GM21447 (cell line): ENCODE measurements around the gene LRRC25.

Experiments used
- ATAC-seq: cut with Tn5 transposase; IDR thresholded peaks from one replicate; pipeline ENCODE4 v1.9.1; 2021; ENCODE audit not compliant: unreplicated experiment

LRRC25 gene

GRCh38 chr19:18397242-18398202 is at the start of gene LRRC25:
Gene LRRC25 (minus strand): TSS chr19:18397622. CDS start chr19:18396963, 659 bp downstream.
- no peak for ATAC-seq

GRCh38 chr19:18446811-18447359 is 49.5 kb upstream of the LRRC25 start:
- ATAC-seq, result no peak

GRCh38 chr19:18446145-18446810 is 48.9 kb upstream of the LRRC25 start:
- ATAC-seq, result no peak

- no peak for ATAC-seq
These were observed 48.0 kb upstream of the LRRC25 start for GRCh38 chr19:18445262-18445948.

- ATAC-seq, result no peak
These were observed 47.1 kb upstream of the LRRC25 start for GRCh38 chr19:18444513-18444912.

GRCh38 chr19:18443831-18444230 is 46.4 kb upstream of the LRRC25 start:
- ATAC-seq, result no peak

GRCh38 chr19:18443406-18443805 is 46.0 kb upstream of the LRRC25 start:
- ATAC-seq, result no peak

GRCh38 chr19:18442941-18443340 is 45.5 kb upstream of the LRRC25 start:
- ATAC-seq, result no peak

GRCh38 chr19:18441804-18442788 is 44.7 kb upstream of the LRRC25 start:
- ATAC-seq, result no peak

- ATAC-seq, result no peak
These were observed 43.7 kb upstream of the LRRC25 start for GRCh38 chr19:18440936-18441803.

- ATAC-seq, result no peak
These were observed 43.0 kb upstream of the LRRC25 start for GRCh38 chr19:18440415-18440877.

- ATAC-seq, result no peak
These were observed 42.5 kb upstream of the LRRC25 start for GRCh38 chr19:18439910-18440237.

- ATAC-seq, result no peak
These were observed 41.8 kb upstream of the LRRC25 start for GRCh38 chr19:18439025-18439909.

GRCh38 chr19:18438331-18439024 is 41.1 kb upstream of the LRRC25 start:
- no peak for ATAC-seq

GRCh38 chr19:18437491-18438330 is 40.3 kb upstream of the LRRC25 start, which contains the start of gene ISYNA1:
Gene ISYNA1 (minus strand): TSS chr19:18438133. CDS start chr19:18437979, 154 bp downstream.
- no peak for ATAC-seq

GRCh38 chr19:18436671-18437490 is 39.5 kb upstream of the LRRC25 start:
- ATAC-seq, result peak; percentile 64
